Measurements from ENCODE around the gene SLC24A3.

DNA sequence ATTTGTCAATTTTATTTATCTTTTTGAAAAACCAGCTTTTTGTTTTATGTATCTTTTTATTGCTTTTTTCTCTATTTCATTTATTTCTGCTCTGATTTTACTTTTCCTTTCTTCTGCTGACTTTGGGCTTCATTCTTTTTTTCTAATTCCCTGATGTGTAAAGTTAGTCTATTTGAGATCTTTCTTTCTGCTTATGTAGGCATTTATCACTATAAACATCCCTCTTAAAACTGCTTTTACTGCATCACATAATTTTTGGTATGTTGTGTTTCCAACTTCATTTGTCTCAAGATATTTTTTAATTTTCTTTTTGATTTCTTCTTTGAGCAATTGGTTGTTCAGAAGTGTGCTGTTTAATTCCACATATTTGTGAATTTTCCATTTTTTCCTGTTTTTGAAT lies 174.8 kb downstream of the SLC24A3 start:
- TF ChIP-seq, protein P1, sequence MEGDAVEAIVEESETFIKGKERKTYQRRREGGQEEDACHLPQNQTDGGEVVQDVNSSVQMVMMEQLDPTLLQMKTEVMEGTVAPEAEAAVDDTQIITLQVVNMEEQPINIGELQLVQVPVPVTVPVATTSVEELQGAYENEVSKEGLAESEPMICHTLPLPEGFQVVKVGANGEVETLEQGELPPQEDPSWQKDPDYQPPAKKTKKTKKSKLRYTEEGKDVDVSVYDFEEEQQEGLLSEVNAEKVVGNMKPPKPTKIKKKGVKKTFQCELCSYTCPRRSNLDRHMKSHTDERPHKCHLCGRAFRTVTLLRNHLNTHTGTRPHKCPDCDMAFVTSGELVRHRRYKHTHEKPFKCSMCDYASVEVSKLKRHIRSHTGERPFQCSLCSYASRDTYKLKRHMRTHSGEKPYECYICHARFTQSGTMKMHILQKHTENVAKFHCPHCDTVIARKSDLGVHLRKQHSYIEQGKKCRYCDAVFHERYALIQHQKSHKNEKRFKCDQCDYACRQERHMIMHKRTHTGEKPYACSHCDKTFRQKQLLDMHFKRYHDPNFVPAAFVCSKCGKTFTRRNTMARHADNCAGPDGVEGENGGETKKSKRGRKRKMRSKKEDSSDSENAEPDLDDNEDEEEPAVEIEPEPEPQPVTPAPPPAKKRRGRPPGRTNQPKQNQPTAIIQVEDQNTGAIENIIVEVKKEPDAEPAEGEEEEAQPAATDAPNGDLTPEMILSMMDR (IDR thresholded peaks at IDR 0.05): no peak
- TF ChIP-seq POLR2A (IDR thresholded peaks at IDR 0.05): no peak
